CD4-positive, alpha-beta memory T cell (primary cell): ENCODE results near the gene SMTNL1. TPM values are rescaled to one million over a fixed set of nuclear protein-coding genes. Genes with fewer than 3 reads are reported as not detected.

Experiments
- CTCF ChIA-PET: fragments of 350-600 bp; sonication (Branson Sonifier 250); formaldehyde crosslinking; loops from one replicate; lab custom pipeline; 2021; ENCODE audit warnings: inconsistent platforms; ENCODE audit not compliant: partially characterized antibody; lab: Charles Lee
- POLR2A ChIA-PET: fragments of 350-600 bp; sonication (Branson Sonifier 250); formaldehyde crosslinking; loops from one replicate; lab custom pipeline; 2021; ENCODE audit not compliant: partially characterized antibody; lab: Charles Lee
- DNase-seq, 5 donors: peaks; one replicate each; pipeline versions ENCODE4 v3.0.0 to v3.0.0-alpha.2; 2020 to 2022; ENCODE audit warnings: mixed read lengths in 1 of 5
- H3K27ac ChIP-seq: one replicate; pipeline ENCODE4 v1.7.0; 2013; ENCODE audit warnings: low read depth, low read length
- H3K27me3 ChIP-seq: 2 replicates; pipeline ENCODE4 v1.7.0; 2013; ENCODE audit warnings: mild to moderate bottlenecking, low read length, moderate library complexity; ENCODE audit not compliant: insufficient read depth
- H3K36me3 ChIP-seq: 2 replicates; pipeline ENCODE4 v1.7.0; 2013; ENCODE audit warnings: mild to moderate bottlenecking, low read length, moderate library complexity; ENCODE audit not compliant: insufficient read depth
- H3K4me1 ChIP-seq: 2 replicates; pipeline ENCODE4 v1.7.0; 2013; ENCODE audit warnings: mild to moderate bottlenecking, low read length, moderate library complexity; ENCODE audit not compliant: insufficient read depth
- H3K4me3 ChIP-seq, 2 donors: one replicate each; pipeline ENCODE4 v1.7.0; 2013; ENCODE audit warnings: low read length in 2 of 2, mild to moderate bottlenecking in 1 of 2
- H3K9me3 ChIP-seq, 2 donors: one replicate each; pipeline ENCODE4 v1.7.0; 2013; ENCODE audit warnings: low read length in 2 of 2, control low read depth in 1 of 2; ENCODE audit not compliant: control insufficient read depth in 1 of 2
- H3K27ac Mint-ChIP-seq, 7 donors: one replicate each; pipeline ENCODE4 v1.8.0; 2020 to 2021; ENCODE audit warnings: mixed read lengths in 7 of 7, mild to moderate bottlenecking in 6 of 7, inconsistent platforms in 3 of 7, moderate library complexity in 3 of 7
- H3K27me3 Mint-ChIP-seq, 2 donors: one replicate each; pipeline ENCODE4 v1.8.0; 2020 to 2021; ENCODE audit warnings: mixed read lengths in 2 of 2
- H3K36me3 Mint-ChIP-seq, 2 donors: one replicate each; pipeline ENCODE4 v1.8.0; 2020 to 2021; ENCODE audit warnings: mixed read lengths in 2 of 2, inconsistent platforms in 1 of 2, mild to moderate bottlenecking in 1 of 2
- H3K4me1 Mint-ChIP-seq, 4 donors: one replicate each; pipeline ENCODE4 v1.8.0; 2020 to 2021; ENCODE audit warnings: mixed read lengths in 4 of 4, mild to moderate bottlenecking in 1 of 4
- H3K4me3 Mint-ChIP-seq, 8 donors: one replicate each; pipeline ENCODE4 v1.8.0; 2020 to 2021; ENCODE audit warnings: mixed read lengths in 8 of 8, mild to moderate bottlenecking in 7 of 8, moderate library complexity in 6 of 8, inconsistent platforms in 3 of 8
- H3K9me3 Mint-ChIP-seq, 8 donors: one replicate each; pipeline ENCODE4 v1.8.0; 2020 to 2021; ENCODE audit warnings: mixed read lengths in 8 of 8, mild to moderate bottlenecking in 5 of 8, inconsistent platforms in 3 of 8, moderate library complexity in 1 of 8
- intact Hi-C: fragments of 100-400 bp; cut with micrococcal nuclease; formaldehyde crosslinking; loops from one replicate; pipeline ENCODE4 v1.15.1; 2023
- polyA plus RNA-seq, 2 donors: library from polyadenylated mRNA; unstranded; fragments of 300-500 nt; fragmentation: Illumina TruSeq; gene quantifications; one replicate each; pipeline ENCODE4 v1.2.3, GENCODE V29; 2021
- total RNA-seq, 2 experiments: library from RNA; stranded (reverse); gene quantifications; one replicate each; pipeline ENCODE4 v1.2.3, GENCODE V29; 2021

SMTNL1 gene
- total and polyA plus RNA-seq, 4 experiments from 2014 or later = 0.55 TPM; not detected in 3

- Mint-ChIP-seq H3K4me3 (peak overlapping the region; percentile 97 to 99 (median 98)), H3K9me3 (no peaks in the 10 kb centered on the region), H3K27ac (peak overlapping the region; percentile 51 to 95 (median 89)), H3K36me3 (peaks cover 0 to 8% of the 10 kb centered on the region in 2 donors), H3K4me1 (peaks cover 18 to 33% (median 26%) of the 10 kb centered on the region in 4 donors), H3K27me3 (no peaks in the 10 kb centered on the region)
- CTCF ChIA-PET = interaction anchor here (1.1 to 25.5 kb wide), 8 partner anchors 9 to 130 kb away, joined by 4 to 848 read pairs (median 4); no protein-coding TSS in a partner anchor
- peak in 4 of 5 donors; percentile 35 to 55 (median 40) for DNase-seq
- H3K27me3 ChIP-seq = no peaks in the 10 kb centered on the region
- intact Hi-C loops = loop anchor here (1.0 kb wide), 1 partner anchor 13 kb away; no protein-coding TSS in a partner anchor
- no peaks in the 10 kb centered on the region for H3K9me3 ChIP-seq
- H3K4me1 ChIP-seq = peaks cover 22% of the 10 kb centered on the region
- no peaks in the 10 kb centered on the region for H3K36me3 ChIP-seq
- peak overlapping the region; percentile 69 to 84 for H3K4me3 ChIP-seq
- POLR2A ChIA-PET = interaction anchor here (0.9 to 3.7 kb wide), 11 partner anchors 10 to 227 kb away, joined by 3 to 23 read pairs (median 6); partner anchors contain the start of genes SELENOH, SSRP1, TIMM10 and TNKS1BP1
- peak overlapping the region; percentile 43 for H3K27ac ChIP-seq
Observed at GRCh38 chr11:57514538-57515331, 22.7 kb upstream of the SMTNL1 start.

GRCh38 chr11:57515332-57516060 is 21.9 kb upstream of the SMTNL1 start, which contains the start of gene SLC43A1:
Gene SLC43A1 (minus strand): TSS chr11:57515702. CDS start chr11:57514111, 1,591 bp downstream.
- peaks cover 22% of the 10 kb centered on the region for H3K4me1 ChIP-seq
- Mint-ChIP-seq H3K36me3 (peaks cover 0 to 8% of the 10 kb centered on the region in 2 donors), H3K4me1 (peaks cover 17 to 32% (median 26%) of the 10 kb centered on the region in 4 donors), H3K9me3 (no peaks in the 10 kb centered on the region), H3K27me3 (no peaks in the 10 kb centered on the region), H3K4me3 (peak within 1 kb of the TSS; percentile 97 to 99 (median 98)), H3K27ac (peak within 1 kb of the TSS; percentile 78 to 95 (median 89))
- ChIA-PET CTCF (interaction anchor here (1.1 to 25.5 kb wide), 8 partner anchors 10 to 129 kb away, joined by 4 to 848 read pairs (median 4); no protein-coding TSS in a partner anchor), POLR2A (interaction anchor here (0.9 to 3.7 kb wide), 11 partner anchors 9 to 226 kb away, joined by 3 to 23 read pairs (median 6); partner anchors contain the start of genes SELENOH, SSRP1, TIMM10 and TNKS1BP1)
- H3K27ac ChIP-seq = peak within 1 kb of the TSS; percentile 43
- peak within 1 kb of the TSS; percentile 69 to 84 for H3K4me3 ChIP-seq
- DNase-seq = peak in 2 of 5 donors; percentile 10 to 13
- intact Hi-C loops = no loop called here
- H3K9me3 ChIP-seq = no peaks in the 10 kb centered on the region
- H3K27me3 ChIP-seq = no peaks in the 10 kb centered on the region
- no peaks in the 10 kb centered on the region for H3K36me3 ChIP-seq

- intact Hi-C loops = no loop called here
Observed at GRCh38 chr11:57516061-57516443, 21.3 kb upstream of the SMTNL1 start.

GRCh38 chr11:57521116-57521515 is 16.3 kb upstream of the SMTNL1 start:
- no peaks in the 10 kb centered on the region for H3K27me3 Mint-ChIP-seq
- Histone ChIP-seq H3K4me3 (no peak overlapping the region), H3K4me1 (peaks cover 2% of the 10 kb centered on the region), H3K36me3 (no peaks in the 10 kb centered on the region), H3K9me3 (no peaks in the 10 kb centered on the region), H3K27me3 (no peaks in the 10 kb centered on the region), H3K27ac (no peak overlapping the region)
- H3K9me3 Mint-ChIP-seq = peaks cover 0 to 2% (median 0%) of the 10 kb centered on the region in 8 donors
- no peak overlapping the region for H3K27ac Mint-ChIP-seq
- intact Hi-C loops = no loop called here
- no peaks in the 10 kb centered on the region for H3K36me3 Mint-ChIP-seq
- H3K4me3 Mint-ChIP-seq = no peak overlapping the region
- POLR2A ChIA-PET = no interaction called here
- peaks cover 2% of the 10 kb centered on the region in 4 donors for H3K4me1 Mint-ChIP-seq
- CTCF ChIA-PET = interaction anchor here (1.3 to 25.5 kb wide), 2 partner anchors 32 to 62 kb away, joined by 3 to 848 read pairs; no protein-coding TSS in a partner anchor
- DNase-seq = no peak

More at GRCh38 chr11:57516061-57516443, 21.3 kb upstream of the SMTNL1 start:
- H3K4me1 Mint-ChIP-seq = peaks cover 17 to 32% (median 26%) of the 10 kb centered on the region in 4 donors
- H3K36me3 ChIP-seq = no peaks in the 10 kb centered on the region
- H3K27ac ChIP-seq = peak overlapping the region; percentile 43
- H3K9me3 Mint-ChIP-seq = no peaks in the 10 kb centered on the region
- H3K36me3 Mint-ChIP-seq = peaks cover 0 to 8% of the 10 kb centered on the region in 2 donors
- no peaks in the 10 kb centered on the region for H3K27me3 Mint-ChIP-seq
- CTCF ChIA-PET = interaction anchor here (1.5 to 25.5 kb wide), 6 partner anchors 11 to 170 kb away, joined by 4 to 848 read pairs (median 27); no protein-coding TSS in a partner anchor
- no peaks in the 10 kb centered on the region for H3K27me3 ChIP-seq
- H3K27ac Mint-ChIP-seq = peak overlapping the region in 6 of 7 donors; percentile 64 to 91 (median 86)
- DNase-seq = no peak
- POLR2A ChIA-PET = interaction anchor here (1.3 to 3.7 kb wide), 6 partner anchors 11 to 226 kb away, joined by 6 to 23 read pairs (median 10); partner anchors contain the start of genes SELENOH, TIMM10 and UBE2L6
- peak overlapping the region; percentile 54 to 84 for H3K4me3 ChIP-seq
- H3K4me1 ChIP-seq = peaks cover 22% of the 10 kb centered on the region
- H3K4me3 Mint-ChIP-seq = peak overlapping the region; percentile 90 to 99 (median 96)
- H3K9me3 ChIP-seq = no peaks in the 10 kb centered on the region

GRCh38 chr11:57523419-57523818 is 14.0 kb upstream of the SMTNL1 start:
- CTCF ChIA-PET = interaction anchor here (0.7 to 25.5 kb wide), 3 partner anchors 34 to 278 kb away, joined by 3 to 848 read pairs (median 187); partner anchors contain the start of gene RTN4RL2
- intact Hi-C loops = no loop called here
- no peaks in the 10 kb centered on the region for H3K27me3 ChIP-seq
- H3K27ac ChIP-seq = no peak overlapping the region
- H3K4me1 ChIP-seq = peaks cover 7% of the 10 kb centered on the region
- DNase-seq = no peak
- no peaks in the 10 kb centered on the region for H3K9me3 ChIP-seq
- H3K36me3 Mint-ChIP-seq = peaks cover 0 to 4% of the 10 kb centered on the region in 2 donors
- peak overlapping the region in 1 of 7 donors; percentile 65 for H3K27ac Mint-ChIP-seq
- H3K4me3 ChIP-seq = no peak overlapping the region
- peaks cover 3 to 8% (median 4%) of the 10 kb centered on the region in 4 donors for H3K4me1 Mint-ChIP-seq
- H3K4me3 Mint-ChIP-seq = no peak overlapping the region
- H3K27me3 Mint-ChIP-seq = no peaks in the 10 kb centered on the region
- peaks cover under 1% of the 10 kb centered on the region for H3K36me3 ChIP-seq
- POLR2A ChIA-PET = no interaction called here
- H3K9me3 Mint-ChIP-seq = peaks cover 0 to 2% (median 0%) of the 10 kb centered on the region in 8 donors

- H3K4me1 ChIP-seq = peaks cover 23% of the 10 kb centered on the region
- ChIA-PET CTCF (interaction anchor here (0.7 to 25.5 kb wide), 32 partner anchors 9 to 274 kb away, joined by 3 to 848 read pairs (median 4); partner anchors contain the start of genes MED19, RTN4RL2, SLC43A1 and SMTNL1), POLR2A (interaction anchor here (1.1 to 3.1 kb wide), 4 partner anchors 12 to 69 kb away, joined by 5 to 30 read pairs (median 17); partner anchors contain the start of genes RTN4RL2 and SLC43A1)
- H3K27ac ChIP-seq = no peak overlapping the region
- no peaks in the 10 kb centered on the region for H3K27me3 ChIP-seq
- Mint-ChIP-seq H3K27ac (peak overlapping the region in 5 of 7 donors; percentile 2 to 71 (median 43)), H3K27me3 (no peaks in the 10 kb centered on the region), H3K36me3 (peaks cover 0 to 19% of the 10 kb centered on the region in 2 donors), H3K4me3 (peak overlapping the region in 1 of 8 donors; percentile 52), H3K9me3 (peaks cover 0 to 2% (median 0%) of the 10 kb centered on the region in 8 donors), H3K4me1 (peaks cover 9 to 34% (median 26%) of the 10 kb centered on the region in 4 donors)
- intact Hi-C loops = loop anchor here (1.0 kb wide), 4 partner anchors 13 to 182 kb away; no protein-coding TSS in a partner anchor
- no peak overlapping the region for H3K4me3 ChIP-seq
- no peaks in the 10 kb centered on the region for H3K9me3 ChIP-seq
- peaks cover 7% of the 10 kb centered on the region for H3K36me3 ChIP-seq
- DNase-seq = peak; percentile 59 to 69 (median 65)
Observed at GRCh38 chr11:57527056-57527631, 10.3 kb upstream of the SMTNL1 start.
